WTC11 (cell line): ENCODE results near the gene AKAP13.

Experiments
- CREM ChIP-seq: sonication (generic); formaldehyde crosslinking; IDR thresholded peaks from 2 replicates; pipeline ENCODE4 v1.8.1; 2022; ENCODE audit warnings: mild to moderate bottlenecking, missing genetic modification reagents, moderate library complexity
- EMX1 ChIP-seq: fragments of 250-450 bp; sonication (Bioruptor Pico); IDR thresholded peaks from 2 replicates; pipeline ENCODE4 v1.8.0; 2021; ENCODE audit warnings: mild to moderate bottlenecking
- ETV6 ChIP-seq: sonication (generic); formaldehyde crosslinking; IDR thresholded peaks from 2 replicates; pipeline ENCODE4 v1.8.1; 2022; ENCODE audit warnings: mild to moderate bottlenecking, missing genetic modification reagents
- MYBL2 ChIP-seq: sonication (generic); formaldehyde crosslinking; IDR thresholded peaks from 2 replicates; pipeline ENCODE4 v1.8.1; 2023; ENCODE audit warnings: mild to moderate bottlenecking, moderate library complexity, missing genetic modification reagents
- TCF7 ChIP-seq: sonication (generic); formaldehyde crosslinking; IDR thresholded peaks from 2 replicates; pipeline ENCODE4 v1.8.0; 2022; ENCODE audit warnings: mild to moderate bottlenecking, low read depth, missing genetic modification reagents, moderate library complexity
- TF ChIP-seq, protein P1 (sequence below): fragments of 200-600 bp; IDR thresholded peaks from 2 replicates; pipeline ENCODE4 v1.8.0; 2022; ENCODE audit warnings: antibody characterized with exemption
- TF ChIP-seq, protein P2 (sequence below): sonication (generic); formaldehyde crosslinking; conservative IDR thresholded peaks from 2 replicates; pipeline ENCODE4 v1.8.1; 2023; ENCODE audit warnings: mild to moderate bottlenecking, low read depth, missing genetic modification reagents, moderate library complexity
- TF ChIP-seq, protein P3 (sequence below): fragments of 250-450 bp; sonication (Bioruptor Pico); IDR thresholded peaks from 2 replicates; pipeline ENCODE4 v1.9.0; 2021; ENCODE audit warnings: mild to moderate bottlenecking
- TF ChIP-seq, protein P4 (sequence below): sonication (generic); formaldehyde crosslinking; IDR thresholded peaks from 2 replicates; pipeline ENCODE4 v1.8.0; 2022; ENCODE audit warnings: mild to moderate bottlenecking, missing genetic modification reagents
- TF ChIP-seq, protein P5 (sequence below): sonication (generic); formaldehyde crosslinking; IDR thresholded peaks from 2 replicates; pipeline ENCODE4 v1.8.1; 2023; ENCODE audit warnings: mild to moderate bottlenecking, missing genetic modification reagents, moderate library complexity
- TF ChIP-seq, protein P6 (sequence below): sonication (generic); formaldehyde crosslinking; IDR thresholded peaks from 2 replicates; pipeline ENCODE4 v1.8.1; 2023; ENCODE audit warnings: mild to moderate bottlenecking, missing genetic modification reagents, borderline replicate concordance

DNA sequence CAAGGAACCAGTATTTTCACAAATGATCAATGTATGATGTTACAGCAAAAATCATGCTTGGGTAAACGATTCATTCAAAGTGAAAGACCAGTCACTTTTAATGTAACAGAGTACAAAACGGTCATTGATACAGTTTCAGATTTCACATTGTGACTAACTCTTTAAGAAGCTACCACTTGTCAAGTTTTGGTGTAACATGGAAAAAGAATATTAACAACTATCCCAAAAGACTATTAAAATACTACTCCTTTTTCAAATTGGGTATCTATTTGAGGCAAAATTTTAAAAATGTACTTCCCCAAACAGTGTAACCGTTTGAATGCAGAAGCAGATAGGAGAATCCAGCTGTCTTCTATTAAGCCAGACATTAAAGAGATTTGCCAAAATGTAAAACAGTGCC is 31.7 kb downstream of the AKAP13 start:
- TF ChIP-seq, protein P1, sequence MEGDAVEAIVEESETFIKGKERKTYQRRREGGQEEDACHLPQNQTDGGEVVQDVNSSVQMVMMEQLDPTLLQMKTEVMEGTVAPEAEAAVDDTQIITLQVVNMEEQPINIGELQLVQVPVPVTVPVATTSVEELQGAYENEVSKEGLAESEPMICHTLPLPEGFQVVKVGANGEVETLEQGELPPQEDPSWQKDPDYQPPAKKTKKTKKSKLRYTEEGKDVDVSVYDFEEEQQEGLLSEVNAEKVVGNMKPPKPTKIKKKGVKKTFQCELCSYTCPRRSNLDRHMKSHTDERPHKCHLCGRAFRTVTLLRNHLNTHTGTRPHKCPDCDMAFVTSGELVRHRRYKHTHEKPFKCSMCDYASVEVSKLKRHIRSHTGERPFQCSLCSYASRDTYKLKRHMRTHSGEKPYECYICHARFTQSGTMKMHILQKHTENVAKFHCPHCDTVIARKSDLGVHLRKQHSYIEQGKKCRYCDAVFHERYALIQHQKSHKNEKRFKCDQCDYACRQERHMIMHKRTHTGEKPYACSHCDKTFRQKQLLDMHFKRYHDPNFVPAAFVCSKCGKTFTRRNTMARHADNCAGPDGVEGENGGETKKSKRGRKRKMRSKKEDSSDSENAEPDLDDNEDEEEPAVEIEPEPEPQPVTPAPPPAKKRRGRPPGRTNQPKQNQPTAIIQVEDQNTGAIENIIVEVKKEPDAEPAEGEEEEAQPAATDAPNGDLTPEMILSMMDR = no peak
- TF ChIP-seq, protein P2, sequence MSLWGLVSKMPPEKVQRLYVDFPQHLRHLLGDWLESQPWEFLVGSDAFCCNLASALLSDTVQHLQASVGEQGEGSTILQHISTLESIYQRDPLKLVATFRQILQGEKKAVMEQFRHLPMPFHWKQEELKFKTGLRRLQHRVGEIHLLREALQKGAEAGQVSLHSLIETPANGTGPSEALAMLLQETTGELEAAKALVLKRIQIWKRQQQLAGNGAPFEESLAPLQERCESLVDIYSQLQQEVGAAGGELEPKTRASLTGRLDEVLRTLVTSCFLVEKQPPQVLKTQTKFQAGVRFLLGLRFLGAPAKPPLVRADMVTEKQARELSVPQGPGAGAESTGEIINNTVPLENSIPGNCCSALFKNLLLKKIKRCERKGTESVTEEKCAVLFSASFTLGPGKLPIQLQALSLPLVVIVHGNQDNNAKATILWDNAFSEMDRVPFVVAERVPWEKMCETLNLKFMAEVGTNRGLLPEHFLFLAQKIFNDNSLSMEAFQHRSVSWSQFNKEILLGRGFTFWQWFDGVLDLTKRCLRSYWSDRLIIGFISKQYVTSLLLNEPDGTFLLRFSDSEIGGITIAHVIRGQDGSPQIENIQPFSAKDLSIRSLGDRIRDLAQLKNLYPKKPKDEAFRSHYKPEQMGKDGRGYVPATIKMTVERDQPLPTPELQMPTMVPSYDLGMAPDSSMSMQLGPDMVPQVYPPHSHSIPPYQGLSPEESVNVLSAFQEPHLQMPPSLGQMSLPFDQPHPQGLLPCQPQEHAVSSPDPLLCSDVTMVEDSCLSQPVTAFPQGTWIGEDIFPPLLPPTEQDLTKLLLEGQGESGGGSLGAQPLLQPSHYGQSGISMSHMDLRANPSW (CRISPR knock-in tag) = no peak
- no peak for TF ChIP-seq MYBL2 (CRISPR knock-in tag)
- TF ChIP-seq TCF7 (CRISPR knock-in tag) = no peak
- no peak for TF ChIP-seq EMX1 (CRISPR knock-in tag)
- TF ChIP-seq, protein P3, sequence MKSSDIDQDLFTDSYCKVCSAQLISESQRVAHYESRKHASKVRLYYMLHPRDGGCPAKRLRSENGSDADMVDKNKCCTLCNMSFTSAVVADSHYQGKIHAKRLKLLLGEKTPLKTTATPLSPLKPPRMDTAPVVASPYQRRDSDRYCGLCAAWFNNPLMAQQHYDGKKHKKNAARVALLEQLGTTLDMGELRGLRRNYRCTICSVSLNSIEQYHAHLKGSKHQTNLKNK (CRISPR knock-in tag) = no peak
- no peak for TF ChIP-seq CREM
- no peak for TF ChIP-seq ETV6 (CRISPR knock-in tag)
- TF ChIP-seq, protein P4, sequence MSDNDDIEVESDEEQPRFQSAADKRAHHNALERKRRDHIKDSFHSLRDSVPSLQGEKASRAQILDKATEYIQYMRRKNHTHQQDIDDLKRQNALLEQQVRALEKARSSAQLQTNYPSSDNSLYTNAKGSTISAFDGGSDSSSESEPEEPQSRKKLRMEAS (CRISPR knock-in tag) = no peak
- TF ChIP-seq, protein P5, sequence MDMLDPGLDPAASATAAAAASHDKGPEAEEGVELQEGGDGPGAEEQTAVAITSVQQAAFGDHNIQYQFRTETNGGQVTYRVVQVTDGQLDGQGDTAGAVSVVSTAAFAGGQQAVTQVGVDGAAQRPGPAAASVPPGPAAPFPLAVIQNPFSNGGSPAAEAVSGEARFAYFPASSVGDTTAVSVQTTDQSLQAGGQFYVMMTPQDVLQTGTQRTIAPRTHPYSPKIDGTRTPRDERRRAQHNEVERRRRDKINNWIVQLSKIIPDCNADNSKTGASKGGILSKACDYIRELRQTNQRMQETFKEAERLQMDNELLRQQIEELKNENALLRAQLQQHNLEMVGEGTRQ (CRISPR knock-in tag) = no peak
- TF ChIP-seq, protein P6, sequence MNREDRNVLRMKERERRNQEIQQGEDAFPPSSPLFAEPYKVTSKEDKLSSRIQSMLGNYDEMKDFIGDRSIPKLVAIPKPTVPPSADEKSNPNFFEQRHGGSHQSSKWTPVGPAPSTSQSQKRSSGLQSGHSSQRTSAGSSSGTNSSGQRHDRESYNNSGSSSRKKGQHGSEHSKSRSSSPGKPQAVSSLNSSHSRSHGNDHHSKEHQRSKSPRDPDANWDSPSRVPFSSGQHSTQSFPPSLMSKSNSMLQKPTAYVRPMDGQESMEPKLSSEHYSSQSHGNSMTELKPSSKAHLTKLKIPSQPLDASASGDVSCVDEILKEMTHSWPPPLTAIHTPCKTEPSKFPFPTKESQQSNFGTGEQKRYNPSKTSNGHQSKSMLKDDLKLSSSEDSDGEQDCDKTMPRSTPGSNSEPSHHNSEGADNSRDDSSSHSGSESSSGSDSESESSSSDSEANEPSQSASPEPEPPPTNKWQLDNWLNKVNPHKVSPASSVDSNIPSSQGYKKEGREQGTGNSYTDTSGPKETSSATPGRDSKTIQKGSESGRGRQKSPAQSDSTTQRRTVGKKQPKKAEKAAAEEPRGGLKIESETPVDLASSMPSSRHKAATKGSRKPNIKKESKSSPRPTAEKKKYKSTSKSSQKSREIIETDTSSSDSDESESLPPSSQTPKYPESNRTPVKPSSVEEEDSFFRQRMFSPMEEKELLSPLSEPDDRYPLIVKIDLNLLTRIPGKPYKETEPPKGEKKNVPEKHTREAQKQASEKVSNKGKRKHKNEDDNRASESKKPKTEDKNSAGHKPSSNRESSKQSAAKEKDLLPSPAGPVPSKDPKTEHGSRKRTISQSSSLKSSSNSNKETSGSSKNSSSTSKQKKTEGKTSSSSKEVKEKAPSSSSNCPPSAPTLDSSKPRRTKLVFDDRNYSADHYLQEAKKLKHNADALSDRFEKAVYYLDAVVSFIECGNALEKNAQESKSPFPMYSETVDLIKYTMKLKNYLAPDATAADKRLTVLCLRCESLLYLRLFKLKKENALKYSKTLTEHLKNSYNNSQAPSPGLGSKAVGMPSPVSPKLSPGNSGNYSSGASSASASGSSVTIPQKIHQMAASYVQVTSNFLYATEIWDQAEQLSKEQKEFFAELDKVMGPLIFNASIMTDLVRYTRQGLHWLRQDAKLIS (CRISPR knock-in tag) = no peak
